GM18508 (cell line): ENCODE results near the gene CORO1C.

Source experiments
- ATAC-seq: cut with Tn5 transposase; IDR thresholded peaks from one replicate; pipeline ENCODE4 v1.9.1; 2021; ENCODE audit warnings: moderate number of reproducible peaks; ENCODE audit not compliant: insufficient read depth, unreplicated experiment

Gene CORO1C

DNA sequence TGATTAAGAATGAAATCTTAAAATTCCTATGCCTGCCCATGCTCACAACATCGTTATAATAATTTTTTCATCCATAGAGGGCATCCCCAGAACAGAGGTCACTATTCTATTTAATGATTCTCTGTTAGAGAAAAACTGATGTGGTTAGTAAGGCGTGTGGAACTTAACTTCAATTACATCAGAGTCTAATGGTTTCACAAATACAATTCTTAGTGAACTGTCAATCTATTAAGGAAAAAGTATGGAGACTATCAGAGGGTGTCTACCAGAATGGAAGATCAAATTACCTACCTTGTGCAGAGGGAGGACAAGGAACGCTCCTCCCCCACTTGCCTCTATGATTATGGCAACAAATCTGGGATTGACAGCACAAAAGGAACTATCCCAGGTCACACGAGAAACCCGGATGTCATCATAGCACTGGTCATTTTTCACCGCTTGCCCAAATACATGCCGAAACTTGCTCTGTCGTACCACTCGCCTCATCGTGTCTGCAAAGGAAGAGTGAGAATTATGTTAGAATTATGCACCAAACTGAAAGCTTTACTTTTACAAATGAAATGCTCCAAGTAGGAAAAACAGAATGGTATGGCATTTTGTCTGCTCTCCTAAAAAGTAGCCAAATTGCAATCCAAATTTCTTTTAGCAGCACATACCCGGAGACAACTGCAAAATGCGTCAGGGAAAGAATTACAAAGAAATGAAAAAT is 30.3 kb downstream of the CORO1C start:
- no peak for ATAC-seq

DNA sequence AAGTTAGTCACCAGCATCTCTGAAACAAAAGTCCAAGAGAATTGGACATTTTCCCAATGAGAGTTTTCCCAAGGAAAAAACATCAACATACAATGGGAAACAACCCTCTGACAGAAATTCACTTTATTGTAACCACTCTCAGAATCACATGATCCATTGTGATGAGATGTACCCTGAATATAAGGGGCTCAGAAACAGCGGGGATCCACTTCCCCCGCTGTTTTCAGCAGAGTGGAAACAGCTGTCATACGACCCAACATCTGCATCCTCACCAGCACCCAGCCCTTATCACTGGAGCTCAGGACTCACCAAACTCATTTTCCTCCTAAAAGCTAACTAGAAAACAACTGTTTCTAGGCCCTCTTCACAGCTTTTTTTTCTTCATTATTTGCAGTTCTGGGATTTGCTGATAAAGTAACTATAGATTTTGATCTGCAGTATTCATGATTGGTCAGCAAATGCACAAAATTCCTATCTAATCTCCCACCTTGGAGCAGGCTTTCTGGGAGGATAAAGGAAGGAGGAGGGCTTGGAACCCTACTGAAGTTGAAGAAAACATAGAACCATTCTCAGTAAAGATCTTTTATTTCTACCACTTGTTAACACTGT is 31.3 kb downstream of the CORO1C start:
- no peak for ATAC-seq

DNA sequence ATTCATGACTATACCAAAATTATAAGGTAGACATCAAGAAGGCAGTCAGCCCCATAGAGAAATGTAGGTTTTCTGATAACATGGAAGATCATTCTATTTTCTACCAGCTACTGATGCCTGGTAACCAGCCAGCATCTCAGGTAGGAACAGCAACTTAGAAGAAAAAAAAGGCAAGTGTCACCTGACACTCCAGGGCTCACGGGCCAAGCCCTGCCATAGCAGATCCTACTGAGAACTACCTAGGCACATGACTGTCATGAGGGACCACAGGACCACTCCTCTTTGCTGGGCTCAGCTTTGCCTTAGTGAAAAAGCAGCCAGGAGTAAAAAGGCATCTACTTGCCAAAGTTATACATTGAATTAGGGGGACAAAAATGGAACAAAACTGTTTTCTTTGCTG is 33.4 kb downstream of the CORO1C start:
- ATAC-seq = no peak

DNA sequence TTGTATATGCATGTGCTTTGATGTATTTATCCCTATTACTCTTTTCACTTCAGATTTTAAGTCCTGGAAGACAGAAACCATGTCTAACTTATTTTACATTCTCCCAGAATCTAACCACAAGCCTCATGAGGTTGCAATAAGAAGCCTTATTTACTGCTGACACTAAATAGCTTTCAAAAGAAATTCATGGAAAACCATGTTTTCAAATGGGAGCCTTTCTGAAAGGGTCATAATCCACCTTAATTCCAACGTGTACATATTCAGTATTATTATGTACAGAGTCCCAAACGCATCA is 34.4 kb downstream of the CORO1C start:
- no peak for ATAC-seq

DNA sequence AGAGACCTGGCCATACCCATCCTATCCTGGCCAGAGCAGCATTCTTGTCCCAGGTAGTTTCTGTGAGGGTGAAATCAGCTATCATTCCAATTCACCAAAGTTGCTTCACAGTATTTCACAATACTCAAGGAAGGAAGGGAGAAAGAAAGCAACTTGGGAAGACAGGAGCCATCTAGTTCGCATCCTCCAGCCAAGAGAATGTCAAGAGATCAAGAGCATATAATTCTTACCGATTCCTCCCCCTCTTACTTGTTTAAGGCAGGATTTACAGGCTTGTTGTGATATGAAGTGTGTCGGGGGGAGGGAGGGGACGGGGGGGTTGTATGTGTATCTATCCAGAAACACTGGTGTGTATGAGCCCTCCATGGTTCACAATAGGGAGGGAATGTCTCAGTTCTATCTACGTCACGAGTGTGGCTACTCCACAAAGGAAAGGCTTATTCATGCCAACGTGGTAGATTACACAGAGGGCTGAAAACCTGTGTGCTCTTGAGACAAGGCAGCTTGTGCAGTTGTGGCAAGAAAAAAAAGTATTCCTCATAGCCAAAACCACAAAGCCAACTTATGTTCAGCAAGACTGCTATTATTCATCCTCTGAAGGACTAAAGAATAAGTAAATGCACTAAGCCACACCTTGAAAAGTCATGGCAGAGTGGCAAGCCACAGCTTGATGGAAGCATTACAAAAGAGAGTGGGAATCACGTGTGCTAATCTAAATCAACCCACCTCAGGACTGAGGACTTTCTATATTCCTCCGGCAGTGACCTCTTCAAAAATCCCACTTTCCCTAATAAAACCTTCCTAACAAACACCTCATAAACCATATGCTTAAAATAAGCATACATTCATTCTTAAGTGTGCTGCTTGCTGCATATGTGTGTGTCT is 35.0 kb downstream of the CORO1C start:
- no peak for ATAC-seq

DNA sequence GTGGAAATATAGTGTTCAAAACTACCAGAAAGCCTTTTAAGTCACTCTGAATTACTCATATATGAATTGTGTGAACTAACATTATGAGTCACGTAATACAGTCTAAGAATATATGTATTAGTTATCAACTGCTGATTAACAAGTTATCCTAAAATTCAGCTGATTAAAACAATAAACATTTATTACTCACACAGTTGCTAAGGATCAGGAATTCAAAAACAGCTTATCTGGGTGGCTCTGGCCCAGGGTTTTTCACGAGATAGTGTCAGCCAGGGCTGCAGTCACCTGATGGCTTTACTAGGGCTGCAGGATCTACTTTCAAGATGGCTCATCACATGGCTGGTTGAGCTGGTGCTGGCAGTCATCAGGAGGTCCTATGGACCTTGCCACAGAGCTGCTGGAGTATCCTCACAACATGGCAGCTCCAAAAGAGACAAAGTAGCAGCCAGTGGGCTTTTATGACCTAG is 36.5 kb downstream of the CORO1C start:
- ATAC-seq = no peak

DNA sequence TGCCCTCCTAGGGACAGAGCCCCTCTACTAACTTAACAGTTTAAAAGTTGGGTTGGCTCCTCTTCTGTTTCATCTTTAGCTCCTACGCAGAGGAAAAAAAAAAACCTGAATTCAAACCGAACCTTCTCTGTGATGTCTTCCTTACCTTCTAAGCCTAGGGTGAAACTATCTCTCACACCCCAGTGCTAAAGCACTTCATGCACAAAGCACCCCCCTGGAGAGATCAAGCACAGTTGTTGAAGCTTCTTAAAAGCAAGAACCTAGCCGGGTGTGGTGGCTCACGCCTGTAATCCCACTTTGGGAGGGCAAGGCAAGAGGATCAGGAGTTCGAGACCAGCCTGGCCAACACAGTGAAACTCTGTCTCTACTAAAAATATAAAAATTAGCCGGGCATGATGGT is 37.6 kb downstream of the CORO1C start:
- no peak for ATAC-seq

DNA sequence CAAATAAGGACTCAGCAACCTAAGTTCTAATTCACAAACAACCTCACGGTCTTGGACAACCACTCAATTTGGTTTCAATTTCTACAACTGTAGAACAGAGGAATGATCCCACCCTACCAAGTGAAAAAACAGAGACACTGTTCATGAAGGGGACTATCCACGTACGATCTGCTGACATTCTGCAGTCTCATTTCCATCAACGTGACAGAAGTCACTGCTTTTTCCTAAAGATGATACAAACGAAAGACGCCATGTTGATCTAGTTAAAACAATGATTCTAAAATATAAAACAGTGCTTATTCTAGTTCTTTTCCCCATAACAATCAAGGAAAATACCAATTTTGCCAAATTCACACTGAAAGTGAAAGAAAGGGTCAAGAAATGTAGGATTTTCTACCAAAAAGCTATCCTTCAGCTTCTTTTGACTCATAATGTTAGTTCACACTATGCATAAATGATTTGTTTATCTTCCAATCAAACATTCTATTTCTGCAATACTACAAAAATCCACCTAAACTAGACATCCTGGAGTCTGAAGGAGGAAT is 38.1 kb downstream of the CORO1C start:
- no peak for ATAC-seq

DNA sequence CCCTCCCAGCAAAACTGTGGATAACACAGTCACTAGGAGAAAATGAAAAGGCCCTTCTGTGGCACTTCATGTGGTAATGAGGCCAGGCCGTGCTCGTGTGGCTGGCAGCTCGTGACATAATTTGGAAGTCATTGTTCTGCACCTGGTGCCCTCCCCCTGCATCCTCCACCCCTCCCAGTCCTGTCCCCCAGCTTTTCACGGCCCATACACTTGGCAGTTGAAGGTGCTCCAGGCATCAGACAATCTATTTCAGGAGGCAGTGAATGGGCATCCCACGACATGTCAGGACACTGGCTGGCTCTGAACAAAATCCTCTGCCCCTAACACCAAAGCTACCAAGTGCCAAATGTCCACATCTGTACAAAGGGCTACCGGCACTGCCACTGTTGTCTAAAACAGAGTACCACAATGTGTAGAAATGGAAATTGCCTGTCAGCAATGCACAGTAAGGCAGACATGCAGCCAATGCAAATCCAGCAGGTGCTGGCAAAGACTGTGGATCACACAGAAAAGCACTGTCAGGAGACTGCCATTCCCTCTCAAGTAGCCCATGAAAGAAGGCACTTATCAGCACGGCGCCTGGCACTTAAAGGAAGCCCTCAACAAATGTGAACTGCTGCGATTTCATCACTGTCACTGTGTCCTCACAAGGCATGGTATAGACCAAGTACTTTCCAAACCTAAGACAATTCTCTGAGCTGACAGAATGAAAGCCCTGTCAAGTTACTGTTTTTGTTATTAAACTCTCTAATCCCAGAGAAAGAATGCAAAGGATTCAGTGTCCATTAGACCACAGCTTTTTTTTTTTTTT is 39.1 kb downstream of the CORO1C start:
- ATAC-seq = no peak

DNA sequence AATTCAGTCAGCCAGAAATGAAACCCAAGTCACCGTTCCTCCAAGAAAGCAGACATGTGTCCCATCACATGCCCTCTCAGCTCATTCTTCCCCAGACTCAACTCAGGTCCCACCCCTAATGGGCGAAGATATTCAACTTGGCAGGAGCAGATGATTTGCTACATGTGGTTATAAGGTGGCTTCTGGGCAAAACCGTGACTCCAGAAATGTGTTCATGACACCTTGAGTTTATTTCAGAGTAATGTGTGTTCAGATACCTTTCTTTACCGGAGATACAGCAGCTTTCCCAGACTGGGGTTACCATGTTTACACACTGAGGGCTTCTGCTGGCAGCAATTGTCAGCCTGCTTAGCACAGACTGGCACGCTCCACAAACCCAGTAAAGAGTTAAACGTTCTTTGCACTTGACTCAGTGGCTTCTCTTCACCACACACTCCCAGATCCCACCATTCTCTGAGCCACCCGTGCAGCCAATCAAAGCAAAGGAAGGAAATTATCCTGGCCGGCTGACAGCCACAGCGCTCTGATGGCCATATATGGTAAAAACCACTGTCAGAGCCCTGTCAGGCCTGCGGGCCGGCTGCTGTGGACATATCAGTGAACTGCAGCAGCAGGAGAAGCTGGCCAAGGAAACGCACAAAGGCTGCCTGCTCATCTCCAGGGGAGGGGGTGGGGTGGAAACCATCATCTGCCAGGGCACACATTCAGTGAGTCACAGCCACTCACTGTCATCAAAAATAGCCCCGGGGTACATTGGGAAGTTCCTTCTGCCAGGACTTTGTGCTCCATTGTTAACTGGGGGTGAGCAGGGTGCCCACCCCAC is 39.9 kb downstream of the CORO1C start:
- no peak for ATAC-seq

DNA sequence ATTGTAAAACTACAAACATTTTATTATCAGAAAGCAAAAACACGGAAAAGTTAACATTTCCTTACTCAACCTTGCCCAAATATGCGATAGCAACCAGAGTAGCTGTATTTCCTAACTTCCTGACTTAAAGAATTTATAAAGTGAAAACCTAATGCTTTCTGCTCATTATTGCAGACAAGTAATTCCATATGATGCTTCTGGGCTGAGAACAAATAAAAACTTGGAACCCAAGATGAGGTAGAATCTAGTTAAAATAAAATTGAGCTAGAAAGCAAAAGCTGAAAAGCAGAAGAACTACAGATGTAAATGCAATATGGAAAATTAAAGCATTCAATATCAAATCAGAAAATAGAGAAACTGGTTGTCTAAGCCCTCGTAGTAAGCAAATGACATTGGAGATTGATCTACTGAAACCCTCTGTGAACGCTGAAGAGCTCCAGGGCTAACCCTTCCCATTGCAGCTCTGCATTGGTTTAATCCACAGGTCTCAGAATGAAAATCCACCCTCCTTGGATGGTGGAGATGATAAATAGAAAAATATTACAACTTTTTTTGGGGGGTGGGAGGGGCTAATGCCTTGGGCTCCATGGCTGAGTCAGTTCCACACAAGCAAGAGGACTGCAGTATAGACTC is 40.7 kb downstream of the CORO1C start:
- no peak for ATAC-seq

DNA sequence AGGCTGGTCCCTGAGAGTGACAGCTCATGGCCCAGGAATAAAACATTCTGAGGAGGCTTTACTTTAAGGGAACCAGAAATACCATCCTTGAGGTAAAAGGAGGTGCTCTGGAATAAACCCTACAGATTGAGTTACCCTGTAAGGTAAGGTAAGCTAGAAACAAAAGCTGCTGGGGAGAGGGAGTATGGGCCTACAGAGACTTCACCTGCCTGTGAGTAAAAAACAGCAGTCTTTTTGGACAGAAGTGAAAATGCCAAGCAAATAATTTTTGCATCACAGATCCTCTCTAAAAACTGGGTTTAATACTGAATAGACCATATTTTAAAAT is 41.2 kb downstream of the CORO1C start:
- ATAC-seq = no peak

DNA sequence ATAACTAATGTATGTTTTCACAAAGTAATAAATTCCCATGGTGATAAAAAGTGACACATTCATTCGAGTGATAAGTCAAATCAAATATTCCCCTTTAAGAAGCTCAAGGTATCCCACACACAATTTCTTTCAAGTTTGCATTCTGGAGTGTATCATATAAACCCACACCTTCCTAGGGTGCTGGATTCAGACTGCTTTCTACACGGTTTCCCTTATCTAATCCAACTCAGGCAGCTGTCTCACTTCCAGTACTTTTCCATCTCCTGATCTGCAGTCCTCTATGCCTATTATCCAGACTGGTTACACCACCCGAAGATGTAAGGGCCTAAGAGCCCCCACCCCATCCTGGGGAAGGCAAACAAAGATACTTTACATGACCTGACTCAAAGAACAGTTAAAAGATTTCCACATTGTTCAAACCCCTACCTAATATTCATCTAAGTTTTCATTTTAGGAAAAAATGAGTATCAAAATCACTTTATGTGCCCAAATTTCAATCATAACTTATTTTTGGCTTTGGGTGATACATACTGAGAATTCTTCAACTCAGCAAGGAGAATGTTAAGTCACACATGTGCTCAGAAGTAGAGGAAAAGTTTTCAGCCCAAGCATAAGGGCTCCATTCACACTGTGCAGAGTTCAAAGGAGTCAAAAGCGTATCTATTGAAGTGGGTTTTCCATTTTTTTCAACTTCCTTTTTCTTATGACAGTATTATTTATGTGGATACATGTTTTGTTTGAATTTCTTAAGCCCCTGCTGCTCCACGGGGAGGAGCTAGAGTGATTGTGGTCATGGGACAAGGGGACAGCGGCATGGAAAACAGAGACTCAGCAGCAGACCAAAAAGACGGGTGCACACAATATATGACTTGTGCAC is 41.8 kb downstream of the CORO1C start:
- no peak for ATAC-seq

DNA sequence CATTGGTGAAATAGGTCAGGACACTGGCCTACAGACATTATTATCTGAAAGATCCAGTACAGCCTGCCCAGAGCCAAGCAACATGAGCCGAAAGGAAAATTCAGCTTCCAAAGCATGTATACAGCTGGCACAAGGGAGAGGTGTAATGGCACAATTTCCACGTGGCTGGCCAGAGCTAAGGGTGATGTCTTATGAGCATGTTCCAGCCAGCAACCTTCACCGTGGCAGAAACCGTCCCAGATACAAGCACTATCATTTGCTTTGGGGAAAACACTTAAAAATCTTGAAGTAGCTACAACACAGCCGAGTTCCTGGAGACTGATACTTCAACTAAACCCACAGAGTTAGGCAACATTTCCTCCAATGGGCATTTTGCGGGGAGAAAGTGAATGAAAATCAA is 44.5 kb downstream of the CORO1C start:
- ATAC-seq = no peak

DNA sequence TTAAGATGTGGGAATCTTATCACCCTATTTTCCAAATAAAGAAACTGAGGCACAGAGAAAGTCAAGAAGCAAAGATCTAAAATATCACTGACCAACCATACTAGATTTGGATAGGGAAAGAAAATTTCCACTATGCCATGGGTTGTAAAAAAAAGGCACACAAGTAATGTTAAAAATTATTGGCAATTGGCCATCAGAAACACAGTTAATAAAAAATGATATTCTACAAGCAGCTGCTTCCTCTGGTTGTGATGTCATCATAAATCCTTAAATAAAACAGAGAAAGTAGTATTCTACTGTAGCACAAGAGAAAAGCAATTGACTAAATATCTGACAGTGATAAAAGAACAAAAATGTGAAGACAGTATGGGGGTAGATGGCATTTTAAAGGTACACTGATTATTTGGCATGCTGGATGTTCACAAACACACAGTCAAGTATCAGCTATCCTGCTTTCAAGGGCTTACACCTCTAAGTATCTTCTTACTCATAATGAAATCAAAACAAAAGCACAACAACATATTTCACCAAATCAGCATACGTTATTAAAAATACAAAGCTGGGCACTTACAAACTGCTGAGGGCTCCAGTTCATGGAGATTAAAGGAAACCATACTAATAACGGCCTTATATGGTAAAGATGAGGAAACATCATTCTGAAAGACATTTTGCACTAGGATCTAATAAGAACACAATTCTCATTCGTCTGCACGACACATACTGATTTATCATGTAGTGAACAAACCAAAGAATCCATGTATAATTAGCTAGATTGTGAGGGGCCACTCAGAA is 45.7 kb downstream of the CORO1C start:
- no peak for ATAC-seq

DNA sequence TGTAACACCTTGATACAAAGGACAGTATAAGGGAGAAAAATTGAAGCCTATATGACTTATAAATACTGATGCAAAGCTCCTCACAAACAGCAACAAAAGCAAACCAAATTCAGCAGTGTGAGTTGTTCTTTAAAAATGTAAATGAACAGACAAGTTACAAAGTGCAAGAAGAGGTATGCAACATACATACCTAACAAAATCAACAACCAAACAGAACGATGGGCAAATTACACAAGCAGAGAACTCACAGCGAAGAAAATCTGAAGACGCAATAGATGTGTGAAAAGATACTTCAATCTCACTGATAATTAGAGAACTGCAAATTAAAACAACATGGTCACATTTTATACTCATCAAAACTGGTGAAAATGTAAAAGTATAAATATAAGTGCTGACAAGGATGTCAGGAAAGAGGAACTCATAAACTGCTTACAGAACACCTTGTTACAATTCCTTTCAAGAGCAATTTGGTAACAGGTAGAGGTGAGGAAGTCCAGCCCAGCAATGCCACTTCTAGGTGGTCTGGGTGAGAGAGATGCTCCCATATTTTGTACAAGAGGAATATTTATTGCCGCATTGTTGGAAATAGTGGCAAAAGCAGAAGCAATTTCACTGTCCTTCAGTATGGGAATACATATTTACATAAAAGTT is 47.3 kb downstream of the CORO1C start:
- no peak for ATAC-seq

DNA sequence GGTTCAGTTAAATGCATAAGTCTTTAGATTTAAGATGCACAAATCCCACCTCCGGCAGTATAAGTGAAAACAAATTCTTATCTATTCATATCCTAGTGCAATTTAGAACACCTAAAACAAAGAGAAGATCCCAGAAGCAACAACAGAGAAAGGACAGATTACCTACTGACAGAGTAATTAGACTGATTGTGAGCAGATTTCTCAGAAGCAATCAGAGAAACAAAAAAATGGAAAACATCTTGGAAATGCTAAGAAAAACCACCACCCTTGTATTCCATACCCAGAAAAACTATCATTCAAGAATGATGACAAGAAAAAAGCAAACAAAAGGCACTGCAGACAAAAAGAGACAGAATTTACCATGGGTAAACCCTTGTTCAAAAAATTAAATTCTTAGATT is 50.0 kb downstream of the CORO1C start:
- ATAC-seq = no peak
